HG02870 (cell line): ENCODE measurements around the gene PEPD.

Experiments used
- ATAC-seq: cut with Tn5 transposase; IDR thresholded peaks from one replicate; pipeline ENCODE4 v1.9.1; 2021; ENCODE audit warnings: mild to moderate bottlenecking, moderate library complexity; ENCODE audit not compliant: unreplicated experiment

The PEPD gene

DNA sequence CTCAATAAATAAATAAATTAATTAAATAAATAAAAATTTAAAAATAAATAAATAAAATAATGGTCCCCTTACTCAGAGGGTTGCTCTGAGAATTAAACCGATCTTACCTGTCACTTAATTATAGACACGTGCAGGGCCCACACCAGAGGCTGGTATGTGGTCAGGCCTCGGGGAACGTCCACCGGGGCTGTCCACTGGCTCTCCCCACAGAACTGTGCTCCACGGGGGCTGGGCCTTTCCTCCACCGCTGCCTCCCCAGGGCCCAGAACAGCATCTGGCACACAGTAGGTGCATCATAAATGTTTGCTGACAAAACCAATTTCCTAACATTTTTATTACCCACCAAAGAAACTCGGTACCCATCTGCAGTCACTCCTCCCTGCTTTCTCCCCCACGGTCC is 78.9 kb downstream of the PEPD start:
- ATAC-seq = no peak

DNA sequence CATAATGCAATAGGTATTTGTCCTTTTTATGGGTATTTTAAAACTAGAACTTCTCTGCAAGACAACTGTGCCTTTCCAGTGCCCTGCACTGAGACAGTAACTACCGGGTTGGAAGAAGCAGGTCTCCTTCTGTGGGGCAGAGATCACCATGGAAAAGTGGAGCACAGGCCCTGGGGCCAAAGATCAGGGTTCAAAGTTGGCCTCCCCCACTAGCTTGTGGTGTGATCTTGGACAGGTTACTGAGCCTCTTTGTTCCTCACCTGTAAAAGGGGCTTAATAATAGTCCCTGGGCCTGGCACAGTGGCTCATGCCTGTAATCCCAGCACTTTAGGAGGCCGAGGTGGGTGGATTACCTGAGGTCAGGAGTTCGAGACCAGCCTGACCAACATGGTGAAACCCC is 79.8 kb downstream of the PEPD start:
- no peak for ATAC-seq

DNA sequence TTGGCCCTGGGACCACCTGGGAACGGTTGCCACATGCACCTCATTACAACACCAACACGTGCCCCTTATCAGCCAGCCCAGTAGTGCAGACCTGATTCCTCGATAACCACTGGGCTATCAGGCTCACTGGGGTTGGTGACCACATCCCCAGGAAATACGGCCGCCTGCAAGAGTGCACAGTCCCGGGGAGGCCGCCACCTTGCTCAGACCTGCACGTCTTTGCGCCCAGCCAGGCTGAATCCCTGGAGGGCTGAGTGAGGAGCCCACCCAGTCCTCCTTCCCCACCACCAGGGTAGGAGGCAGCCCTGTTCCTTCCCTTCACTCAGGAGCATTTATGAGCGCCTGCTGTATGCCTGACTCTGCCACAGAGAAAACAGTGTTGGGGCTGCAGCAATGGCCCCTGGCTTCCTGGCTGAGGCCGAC is 80.3 kb downstream of the PEPD start:
- ATAC-seq = no peak

DNA sequence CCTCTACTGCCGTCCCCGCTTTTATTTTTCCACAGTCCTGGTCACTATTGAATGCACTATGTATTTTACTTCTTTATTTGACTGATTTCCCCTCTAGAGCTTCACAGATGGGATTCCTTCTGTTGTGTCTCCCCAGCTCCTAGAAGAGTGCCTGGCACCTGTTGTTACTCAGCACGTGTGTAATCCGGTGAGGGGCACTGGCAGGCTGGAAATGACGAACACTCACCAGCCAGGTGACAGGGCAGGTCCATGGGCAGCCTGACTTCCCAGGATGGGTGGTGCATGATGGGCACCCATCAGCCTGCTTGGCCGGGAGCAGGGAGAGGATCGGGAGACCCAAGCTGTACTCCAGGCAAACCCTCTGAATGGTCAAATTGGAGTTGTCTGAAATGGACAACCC is 80.9 kb downstream of the PEPD start:
- no peak for ATAC-seq

DNA sequence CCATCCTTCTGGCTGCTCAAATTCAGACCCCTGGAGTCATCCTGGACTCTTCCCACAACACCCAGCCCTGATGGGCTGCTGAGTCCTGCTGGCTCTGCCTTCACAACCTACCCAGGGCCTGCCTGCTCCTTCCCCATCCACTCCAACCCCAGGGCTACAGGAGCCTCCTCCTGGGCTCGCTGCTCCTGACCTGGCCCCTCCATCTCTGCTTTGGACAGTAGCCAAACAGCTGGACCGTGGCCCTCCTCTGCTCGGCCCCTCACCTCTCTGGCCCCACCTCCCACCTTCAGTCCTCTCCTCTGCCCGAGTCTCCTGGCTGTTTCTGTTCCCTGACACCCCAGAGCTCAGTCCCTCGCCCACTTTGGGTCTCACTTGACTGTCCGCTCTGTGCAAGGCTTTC is 81.3 kb downstream of the PEPD start:
- no peak for ATAC-seq

DNA sequence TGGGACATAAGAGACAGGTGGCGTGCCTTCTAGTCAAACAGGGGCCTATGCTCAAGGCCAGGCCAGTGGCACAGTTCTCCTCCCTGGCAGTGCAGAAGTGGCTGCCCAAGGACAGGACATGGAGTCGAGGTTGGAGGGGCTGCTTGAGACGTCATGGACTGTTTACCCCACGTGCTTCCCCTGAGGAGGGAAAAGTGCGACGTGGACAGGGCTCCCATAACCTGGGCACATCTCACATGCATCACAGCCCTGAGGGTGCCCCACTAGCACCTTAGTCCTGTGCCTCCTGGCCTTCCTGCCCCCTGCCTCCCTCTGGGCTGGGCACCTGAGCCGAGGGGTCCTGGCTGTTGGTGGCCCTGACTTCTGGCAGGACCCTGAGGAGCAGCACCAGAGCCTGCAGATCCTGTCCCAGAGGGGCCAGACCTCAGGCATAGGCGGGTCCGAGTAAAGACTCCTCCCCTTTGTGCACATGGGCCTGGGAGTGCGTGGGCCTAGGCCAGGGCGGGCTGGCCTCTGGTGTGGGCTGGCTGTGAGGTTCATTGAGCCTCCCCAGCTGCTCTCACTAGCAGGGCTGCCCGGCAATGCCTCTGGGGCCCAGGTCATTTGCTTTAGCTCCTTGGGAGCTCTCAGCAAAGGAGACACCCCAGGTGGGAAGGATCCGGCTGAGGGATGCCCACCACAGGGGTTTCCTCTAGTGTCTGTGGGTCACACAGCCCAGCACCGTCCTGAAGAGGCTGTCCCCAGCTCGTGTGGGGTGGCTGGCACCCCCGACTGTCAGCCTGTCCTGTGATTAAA is 82.4 kb downstream of the PEPD start:
- no peak for ATAC-seq

DNA sequence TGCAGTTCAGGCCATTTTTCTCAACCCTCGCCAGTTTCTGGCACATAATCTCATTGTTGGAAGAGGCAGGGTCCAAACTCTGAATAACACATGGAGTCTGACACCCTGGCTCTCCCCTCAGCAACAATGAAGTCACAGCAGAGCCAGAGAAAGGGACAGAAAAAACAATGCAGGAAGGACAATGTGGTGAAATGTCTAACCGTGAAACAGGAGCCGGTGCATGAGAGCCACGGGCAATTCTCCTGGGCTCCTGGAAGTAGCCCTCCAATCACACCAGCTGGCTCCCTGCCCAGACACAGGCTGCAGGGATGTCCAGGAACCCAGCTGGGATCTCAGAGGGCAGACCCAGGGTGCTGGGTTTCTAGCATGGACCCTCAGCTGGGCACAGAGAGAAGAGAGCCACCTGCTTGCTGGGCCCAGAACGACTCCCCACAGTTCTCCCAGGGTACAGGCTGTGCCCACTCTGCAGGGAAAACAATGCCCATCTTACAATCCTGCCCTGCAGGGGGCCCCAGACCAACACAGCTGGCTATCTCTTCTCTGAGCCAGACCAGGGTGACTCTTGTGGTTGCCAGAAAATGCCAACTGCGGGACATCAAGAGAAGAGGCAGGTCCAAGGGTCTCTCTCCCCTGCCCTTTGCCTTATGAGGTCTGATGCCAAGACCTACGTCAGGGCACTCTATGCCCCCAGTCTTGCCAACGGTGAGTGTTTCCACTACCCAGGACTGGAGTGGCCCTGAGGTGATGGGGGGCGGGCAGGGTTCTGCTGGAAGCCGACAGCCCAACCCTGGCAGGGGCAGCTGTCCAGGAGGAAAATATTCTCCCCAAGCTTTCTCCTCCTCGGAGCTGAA is 83.5 kb downstream of the PEPD start:
- ATAC-seq = no peak

DNA sequence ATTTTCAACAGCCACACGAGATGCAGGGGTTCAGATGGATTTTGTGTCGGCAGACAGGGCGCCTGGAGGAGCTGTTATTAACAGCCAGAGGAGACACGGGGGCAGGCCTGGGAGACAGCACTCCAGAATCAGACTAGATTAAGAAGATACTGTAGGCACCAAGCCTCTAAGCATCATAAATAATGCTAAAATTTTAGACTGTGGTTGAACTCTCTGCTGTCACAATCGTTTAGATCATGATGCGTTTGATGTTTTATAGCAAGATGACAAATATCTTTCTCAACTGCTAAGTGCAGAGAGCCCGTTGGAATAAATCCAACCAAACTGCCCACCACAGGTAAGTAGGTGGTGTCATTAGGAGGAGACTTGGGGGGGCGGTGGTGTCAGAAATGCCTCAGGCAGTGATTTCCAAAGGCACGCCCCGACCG is 84.2 kb downstream of the PEPD start:
- ATAC-seq = no peak

DNA sequence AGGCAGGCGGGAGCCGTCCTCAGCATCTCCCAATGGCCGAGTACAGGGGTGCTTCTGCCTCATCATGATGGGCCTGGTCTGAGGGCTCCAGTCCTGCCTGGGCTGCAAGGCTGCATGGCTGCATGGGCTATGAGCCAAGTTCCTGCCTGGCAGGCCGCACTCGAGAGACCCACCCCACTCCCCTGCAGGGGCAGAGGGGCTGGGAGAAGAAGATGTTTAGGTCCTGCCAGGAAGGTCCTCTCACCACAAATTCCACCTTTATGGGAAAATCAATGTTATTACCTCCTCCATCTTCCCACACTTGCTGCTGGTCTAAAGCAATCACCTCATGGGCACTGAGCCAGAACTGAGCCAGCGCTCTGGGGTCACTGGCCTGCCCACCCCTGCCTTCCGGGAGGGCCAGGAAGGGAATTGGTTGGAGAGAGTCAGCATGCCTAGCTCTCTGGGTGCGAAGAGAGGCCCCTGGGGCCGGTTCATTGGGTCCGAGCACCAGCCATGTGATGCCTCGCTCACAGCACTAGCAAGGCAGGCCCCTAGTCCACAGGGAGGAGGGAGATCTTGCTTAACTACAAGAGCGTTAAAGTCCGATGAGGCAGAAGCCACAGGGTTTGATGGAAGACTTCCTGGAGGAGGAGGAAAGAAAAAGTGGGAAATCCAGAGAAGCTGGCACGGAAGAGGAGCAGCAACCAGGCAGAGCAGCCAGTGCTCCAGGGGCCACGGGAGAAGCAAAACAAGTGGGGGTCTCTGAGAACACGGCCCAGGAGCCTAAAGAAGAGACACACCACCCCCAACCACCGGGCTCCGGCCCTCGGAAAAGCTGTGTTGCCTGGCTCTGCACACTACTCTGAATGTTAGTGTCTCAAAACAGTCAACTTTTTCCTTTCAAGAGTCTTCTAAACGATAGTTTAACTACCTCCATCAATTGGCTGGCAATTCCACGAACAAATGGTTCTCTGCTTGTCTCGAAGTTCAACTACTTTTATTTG is 84.9 kb downstream of the PEPD start:
- ATAC-seq = no peak

DNA sequence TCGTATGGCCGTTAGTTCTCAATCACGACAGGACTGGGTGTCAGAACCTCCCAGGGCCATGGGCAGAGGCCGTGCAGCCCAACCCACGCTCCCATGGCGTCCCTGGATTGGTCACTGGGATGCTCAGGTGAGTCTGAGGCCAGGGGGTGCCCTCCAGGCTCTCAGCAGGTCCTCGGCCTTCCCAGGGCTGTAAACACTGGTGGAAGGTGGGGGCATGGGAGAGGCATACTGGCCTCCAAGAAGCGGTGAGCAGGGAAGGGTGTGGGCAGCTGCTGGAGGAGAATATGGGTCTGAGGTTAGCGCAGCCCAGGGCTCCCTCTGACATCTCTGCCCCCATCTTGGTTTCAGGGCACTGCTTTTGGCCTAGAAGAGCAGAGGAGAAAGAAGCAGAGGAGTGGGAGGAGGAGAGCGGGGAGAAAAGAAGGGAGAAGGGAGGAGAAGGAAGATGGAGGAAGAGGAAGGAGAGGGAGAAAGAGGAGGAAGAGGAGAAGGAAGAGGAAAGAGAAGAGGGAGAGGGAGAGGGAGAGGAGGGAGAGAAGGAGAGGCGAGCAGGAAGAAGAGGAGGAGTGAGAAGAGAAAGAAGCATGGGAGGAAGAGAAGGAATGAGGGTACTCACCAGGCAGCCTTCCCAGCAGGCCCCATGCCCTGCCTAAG is 85.8 kb downstream of the PEPD start:
- no peak for ATAC-seq

DNA sequence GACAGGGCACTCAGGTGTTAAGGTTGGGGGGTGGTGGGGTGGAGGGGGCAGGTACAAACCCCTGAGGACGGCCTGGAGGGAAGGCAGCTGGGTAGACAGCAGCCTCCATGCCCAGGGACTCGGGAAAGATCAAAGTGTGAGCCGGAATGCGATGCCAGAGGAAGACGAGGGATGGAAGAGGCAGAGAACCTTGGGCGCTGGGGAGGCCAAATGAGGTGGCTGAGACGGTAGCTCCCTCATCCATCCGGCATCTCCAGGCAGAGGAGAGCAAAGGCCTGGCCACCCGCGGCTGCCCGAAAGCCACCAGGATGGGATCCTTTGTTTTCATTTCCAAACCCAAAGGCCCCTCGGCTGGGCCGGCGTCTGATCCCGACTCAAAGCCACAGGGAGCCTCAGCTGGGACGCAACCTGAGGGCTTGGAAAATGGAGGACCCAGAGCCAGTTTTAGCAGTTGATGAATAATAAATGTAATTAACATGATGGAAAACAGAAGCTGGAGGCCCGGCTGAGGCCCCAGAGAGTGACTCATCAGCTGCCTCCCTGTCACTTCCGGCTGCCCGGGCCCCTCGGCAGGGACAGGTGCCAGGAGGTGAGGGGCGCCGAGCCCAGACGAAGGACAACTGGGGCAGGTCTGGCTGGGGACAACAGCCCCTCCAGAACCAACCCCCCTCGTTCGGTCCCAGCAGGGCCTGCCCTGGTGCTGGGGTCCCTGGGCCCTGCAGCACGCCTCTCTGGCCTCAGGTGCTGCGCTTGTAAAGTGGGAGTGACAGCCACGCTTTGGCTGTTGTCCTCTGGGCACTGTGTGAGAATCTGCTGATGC is 86.5 kb downstream of the PEPD start:
- ATAC-seq = no peak

DNA sequence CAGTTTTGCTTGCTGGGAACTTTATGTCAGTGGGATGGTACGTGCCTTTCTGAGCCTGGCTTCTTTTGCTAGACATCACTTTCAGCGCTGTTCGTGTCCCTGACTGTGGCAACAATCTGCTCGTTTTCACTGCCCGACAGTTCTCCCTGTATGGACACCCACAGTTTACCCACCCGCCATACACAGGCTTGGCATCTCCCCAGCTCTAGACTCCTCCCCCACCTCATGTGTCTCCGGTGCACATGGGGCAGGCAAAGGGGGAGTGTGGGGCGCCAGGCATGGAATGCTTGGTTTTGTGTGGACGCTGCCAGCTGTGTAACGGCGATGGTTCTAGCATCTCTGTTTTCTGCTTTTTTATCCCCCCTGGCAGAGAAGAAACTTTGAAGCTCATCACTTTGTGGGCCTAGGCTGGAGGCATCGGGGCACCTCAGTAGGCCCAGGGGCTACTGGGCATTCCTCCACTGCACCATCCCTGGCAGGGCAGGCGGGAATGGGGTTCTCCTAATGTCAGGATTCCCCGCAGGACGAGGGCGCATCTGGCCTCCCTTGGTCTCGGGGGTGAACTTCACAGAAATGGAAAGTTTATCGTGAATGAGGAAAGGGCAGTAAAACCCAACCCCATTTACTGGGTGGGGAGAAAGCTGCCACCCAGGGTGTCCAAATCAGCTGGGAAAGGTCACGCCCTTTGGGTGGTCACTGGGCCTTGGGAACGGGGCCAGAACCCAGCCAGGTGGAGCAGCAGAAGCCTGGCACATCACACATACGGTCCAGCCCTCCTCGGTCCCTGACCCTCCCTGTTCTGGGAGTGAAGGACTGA is 87.3 kb downstream of the PEPD start:
- no peak for ATAC-seq

DNA sequence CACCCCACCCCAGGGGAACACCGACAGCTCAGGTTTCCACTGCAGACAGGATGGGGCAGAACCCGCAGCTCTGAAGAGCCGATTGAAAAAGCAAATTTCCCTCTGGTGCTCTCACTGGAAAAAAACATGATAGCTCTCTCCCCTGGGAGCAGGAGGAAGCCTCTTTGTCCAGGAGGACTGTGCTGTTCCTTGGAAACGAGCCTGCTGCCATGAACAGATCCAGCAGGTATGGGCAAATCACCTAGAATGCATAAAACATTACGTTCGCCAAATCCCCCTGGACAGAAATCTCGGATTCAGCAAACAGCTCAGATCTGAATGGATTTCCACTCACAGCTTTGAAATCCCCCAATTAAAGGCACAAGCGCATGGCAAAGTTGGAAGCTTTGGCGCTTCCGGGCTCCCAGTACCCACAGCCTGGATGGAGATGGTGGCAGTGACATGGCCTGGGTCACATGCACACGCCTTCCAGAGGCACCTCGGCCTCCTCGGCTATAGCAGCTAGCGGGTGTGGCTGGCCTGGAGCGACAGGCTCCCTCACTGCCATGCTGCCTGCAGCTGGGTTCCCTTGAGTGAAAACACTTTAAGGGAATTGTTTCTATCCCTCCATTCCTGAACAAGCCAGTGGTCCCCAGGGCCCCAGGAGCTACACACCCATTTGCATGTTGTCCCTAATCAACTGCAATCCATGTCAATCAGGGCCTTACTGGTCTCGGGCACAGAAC is 89.0 kb downstream of the PEPD start:
- no peak for ATAC-seq

DNA sequence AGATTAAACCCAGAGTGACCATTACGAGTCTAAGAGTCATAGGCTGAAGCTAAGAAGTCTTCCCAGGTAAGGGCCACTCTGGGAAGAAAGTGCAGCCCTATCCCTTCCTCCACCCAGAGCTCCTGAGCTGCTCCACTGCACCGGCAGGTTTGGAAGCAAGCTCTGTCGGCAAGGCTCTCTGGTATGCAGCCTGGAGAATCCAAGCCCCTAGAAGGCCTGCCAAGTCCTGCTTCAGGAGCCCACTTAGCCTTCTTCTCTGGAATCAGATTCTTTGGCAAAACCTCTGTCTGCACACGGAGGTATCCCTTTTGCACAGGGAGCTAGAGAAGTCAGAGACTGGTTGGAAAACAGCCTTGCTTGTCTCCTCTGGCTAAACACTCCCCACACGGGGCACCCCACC is 89.6 kb downstream of the PEPD start:
- ATAC-seq = no peak

DNA sequence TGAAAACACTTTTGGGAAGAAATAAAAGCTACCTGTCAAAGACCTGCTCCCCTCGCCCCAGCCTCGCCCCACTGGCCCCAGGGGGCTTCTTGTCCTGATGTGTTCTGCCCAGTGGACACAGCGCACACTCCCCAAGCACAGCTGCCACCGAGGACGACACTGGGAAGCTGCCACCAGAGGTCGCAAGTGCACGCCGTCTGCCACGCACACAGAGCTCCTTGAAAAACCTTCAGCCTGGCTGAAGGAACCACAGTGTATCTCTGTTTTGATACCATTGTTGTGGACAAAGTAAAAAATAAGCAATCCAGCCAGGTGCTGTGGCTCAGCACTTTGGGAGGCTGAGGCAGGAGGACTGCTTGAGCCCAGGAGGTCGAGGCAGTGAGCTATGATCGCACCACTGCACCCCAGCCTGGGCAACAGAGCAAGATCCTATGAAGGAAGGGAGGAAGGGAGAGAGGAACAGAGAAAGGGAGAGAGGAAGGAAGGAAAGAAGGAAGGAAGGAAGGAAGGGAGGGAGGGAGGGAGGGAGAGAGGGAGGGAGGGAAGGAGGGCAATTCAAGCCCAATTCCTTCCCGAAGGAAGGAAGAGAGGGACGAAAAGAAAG is 90.8 kb downstream of the PEPD start:
- ATAC-seq = no peak

DNA sequence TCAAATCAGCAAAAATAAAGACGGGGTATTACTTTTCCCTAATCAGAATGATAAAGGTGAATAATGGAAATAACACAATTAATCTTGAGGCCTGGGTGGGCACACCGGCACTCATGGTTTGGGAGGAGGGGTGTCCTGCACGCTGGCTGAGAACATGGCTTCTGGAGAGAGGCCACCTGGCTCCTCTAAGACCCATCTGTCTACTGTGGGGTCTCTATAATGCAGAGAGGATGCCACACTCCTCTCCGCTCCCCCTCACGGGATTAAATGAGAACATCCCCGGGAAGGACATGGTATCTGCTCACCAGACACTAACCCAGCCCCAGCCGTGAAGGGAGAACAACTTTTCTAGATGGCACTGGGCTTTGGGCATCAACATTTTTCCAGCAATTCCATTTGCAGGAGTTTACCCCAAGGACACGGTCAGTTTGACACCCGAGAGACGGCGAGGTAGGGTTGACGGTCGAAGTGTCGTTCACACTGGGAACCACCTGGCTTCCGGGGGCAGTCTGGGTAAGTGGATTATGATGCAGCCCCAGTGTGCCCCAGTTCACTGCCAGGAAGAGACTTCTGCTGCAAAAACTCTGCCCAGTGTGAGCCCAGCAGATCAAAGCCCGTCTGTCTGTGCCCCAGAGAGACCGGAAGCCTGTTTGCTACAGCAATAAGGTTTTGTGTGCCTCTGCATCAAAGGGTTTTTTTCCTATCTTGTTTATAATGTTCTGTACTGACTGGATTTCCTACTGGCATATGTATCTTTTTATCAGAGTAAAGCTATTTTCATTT is 91.5 kb downstream of the PEPD start:
- no peak for ATAC-seq

DNA sequence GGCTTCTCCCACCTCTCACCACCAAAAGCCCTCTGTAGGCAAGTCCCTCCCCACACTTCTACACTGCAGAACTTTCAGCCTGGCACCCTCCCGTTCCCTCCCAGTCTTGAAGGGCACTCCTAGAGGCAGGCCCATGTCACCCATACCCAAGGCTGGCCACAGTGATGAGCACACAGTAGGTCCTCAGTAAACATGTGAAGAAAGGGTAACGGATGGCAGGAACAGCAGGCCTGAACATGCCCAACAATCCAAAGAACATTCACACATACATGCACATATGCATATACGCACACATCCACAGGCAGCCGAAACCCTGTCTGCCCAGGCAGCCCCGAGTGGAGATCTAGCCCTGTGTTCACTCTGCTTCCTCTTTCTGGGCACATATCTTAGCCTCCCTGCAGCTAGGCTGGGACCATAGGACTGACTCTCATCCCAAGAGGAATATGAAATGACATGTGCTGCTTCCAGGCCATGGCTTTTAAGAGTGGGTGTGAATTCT is 92.9 kb downstream of the PEPD start:
- ATAC-seq = no peak
